NCI-H345 (cell line): Measurements from ENCODE around the gene CEP55.
"Not testable (repeated sequence)": the region's sequence is repeated elsewhere in the genome, so short reads cannot be mapped to it uniquely, and the experiment has no call there.

Experiments used
- DNase-seq: peaks from one replicate; lab custom pipeline; 2025; lab: John Stamatoyannopoulos, UW

CEP55 gene

GRCh38 chr10:93513091-93513490, 16.7 kb downstream of the CEP55 start:
- no peak for DNase-seq

- DNase-seq, result no peak
Observed at GRCh38 chr10:93514521-93514920, 18.1 kb downstream of the CEP55 start.

GRCh38 chr10:93515071-93516005, 18.9 kb downstream of the CEP55 start:
- no peak for DNase-seq

- no peak for DNase-seq
Observed at GRCh38 chr10:93516006-93516380, 19.6 kb downstream of the CEP55 start.

GRCh38 chr10:93518531-93518930, 22.1 kb downstream of the CEP55 start:
- DNase-seq, result no peak

- no peak for DNase-seq
Observed at GRCh38 chr10:93535293-93535692, 38.9 kb downstream of the CEP55 start.

- DNase-seq, result not testable (repeated sequence)
Observed at GRCh38 chr10:93540871-93541270, 44.5 kb downstream of the CEP55 start.

GRCh38 chr10:93541402-93542357, 45.3 kb downstream of the CEP55 start:
- peak; percentile 33 for DNase-seq

- peak; percentile 71 for DNase-seq
Observed at GRCh38 chr10:93542358-93542791, 46.0 kb downstream of the CEP55 start.

- DNase-seq, result not testable (repeated sequence)
Observed at GRCh38 chr10:93546995-93547394, 50.6 kb downstream of the CEP55 start.

GRCh38 chr10:93547522-93547921, 51.1 kb downstream of the CEP55 start:
- DNase-seq, result no peak

GRCh38 chr10:93548376-93549071, 52.1 kb downstream of the CEP55 start:
- DNase-seq, result no peak

- no peak for DNase-seq
Observed at GRCh38 chr10:93550606-93551005, 54.2 kb downstream of the CEP55 start.

GRCh38 chr10:93552780-93553179, 56.4 kb downstream of the CEP55 start:
- DNase-seq, result no peak

GRCh38 chr10:93553482-93554315, 57.3 kb downstream of the CEP55 start:
- DNase-seq, result no peak

GRCh38 chr10:93554316-93554663, 57.9 kb downstream of the CEP55 start:
- DNase-seq, result no peak

GRCh38 chr10:93554760-93555432, 58.5 kb downstream of the CEP55 start:
- peak; percentile 32 for DNase-seq

- DNase-seq, result no peak
Observed at GRCh38 chr10:93559490-93559889, 63.1 kb downstream of the CEP55 start.

- no peak for DNase-seq
Observed at GRCh38 chr10:93560541-93560940, 64.1 kb downstream of the CEP55 start.

- no peak for DNase-seq
Observed at GRCh38 chr10:93565446-93565845, 69.0 kb downstream of the CEP55 start.
